ENCODE results near the gene MBOAT2.

MBOAT2 gene

DNA sequence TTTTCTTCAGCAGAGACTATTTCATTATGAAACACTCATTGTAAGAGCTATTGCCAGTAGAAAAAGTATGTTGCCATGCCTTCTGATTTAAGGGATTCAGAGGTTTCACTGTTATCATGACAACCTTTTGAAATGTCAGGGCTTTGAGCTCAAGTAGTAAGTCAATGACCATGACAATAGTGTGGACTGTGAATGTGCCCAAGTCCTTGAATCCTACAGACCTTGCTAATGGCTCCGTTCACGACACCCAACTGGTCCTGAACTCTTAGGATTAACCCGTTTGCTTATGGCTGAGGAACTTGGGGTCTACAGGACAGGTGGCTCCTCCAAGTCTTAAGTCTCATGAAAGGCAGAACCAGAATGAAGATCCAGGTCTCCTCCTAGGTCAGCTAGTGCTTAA lies 148.5 kb downstream of the MBOAT2 start:
- DNase-seq (ENCODE audit: low read depth, low spot score): no peak
- POLR2A ChIA-PET: no interaction called here

GRCh38 chr2:8853426-8853825 lies 150.1 kb downstream of the MBOAT2 start:
- ChIA-PET POLR2A (no interaction called here), CTCF (interaction anchor here (1.1 kb wide), 1 partner anchor 21 kb away, joined by 3 read pairs; no protein-coding TSS in a partner anchor)
- no peak overlapping the region for H3K4me3 ChIP-seq (ENCODE audit: low read depth, low read length)
- TF ChIP-seq CTCF (IDR thresholded peaks at IDR 0.05; ENCODE audit: insufficient read depth, low read length, missing control alignments): no peak
- DNase-seq (ENCODE audit: low read depth, low spot score): no peak

More for the DNA sequence above, 148.5 kb downstream of the MBOAT2 start:
- CTCF ChIA-PET: interaction anchor here (0.6 to 1.1 kb wide), 3 partner anchors 10 to 19 kb away, joined by 3 to 4 read pairs (median 4); no protein-coding TSS in a partner anchor
- TF ChIP-seq CTCF (IDR thresholded peaks at IDR 0.05; ENCODE audit: insufficient read depth, low read length, missing control alignments): no peak
- no peak overlapping the region for H3K4me3 ChIP-seq (ENCODE audit: low read depth, low read length)

DNA sequence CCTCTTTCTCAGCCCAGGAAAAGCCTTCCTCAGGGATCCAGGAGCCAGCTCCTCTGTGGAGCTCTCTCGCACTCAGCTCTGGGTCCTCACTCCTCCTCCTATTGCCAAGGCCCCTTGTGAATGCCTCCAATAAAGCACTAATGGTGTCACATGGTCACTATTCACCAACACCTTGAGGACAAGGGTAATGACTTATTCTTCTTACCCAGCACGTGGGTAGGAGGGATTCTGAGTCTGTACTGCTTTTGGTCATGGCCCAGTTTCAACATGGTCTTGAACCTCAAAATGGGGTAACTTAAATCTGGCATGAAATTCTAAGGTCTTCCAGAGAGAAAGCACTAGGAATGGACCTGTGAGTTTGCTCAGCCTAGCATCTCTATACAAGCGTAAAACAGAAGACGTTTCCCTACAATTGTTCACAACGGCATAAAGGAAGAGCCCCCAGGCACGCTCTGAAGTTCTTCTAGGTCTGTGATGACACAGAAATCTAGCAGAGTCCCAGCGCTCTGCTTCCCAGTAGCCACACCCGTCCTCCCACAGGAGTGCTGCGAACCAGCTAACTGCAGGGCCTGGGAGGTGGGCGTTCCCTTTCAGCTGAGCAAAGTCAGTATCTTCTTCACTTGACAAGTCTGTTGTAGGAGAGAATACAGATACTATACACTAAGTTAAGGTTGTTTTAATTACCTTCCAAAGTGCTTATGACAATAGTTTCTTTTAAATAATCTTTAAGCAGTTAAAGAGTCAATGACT lies 151.5 kb downstream of the MBOAT2 start:
- CTCF ChIA-PET: interaction anchor here (1.0 to 1.5 kb wide), 2 partner anchors 11 to 519 kb away, joined by 3 to 5 read pairs; no protein-coding TSS in a partner anchor

DNA sequence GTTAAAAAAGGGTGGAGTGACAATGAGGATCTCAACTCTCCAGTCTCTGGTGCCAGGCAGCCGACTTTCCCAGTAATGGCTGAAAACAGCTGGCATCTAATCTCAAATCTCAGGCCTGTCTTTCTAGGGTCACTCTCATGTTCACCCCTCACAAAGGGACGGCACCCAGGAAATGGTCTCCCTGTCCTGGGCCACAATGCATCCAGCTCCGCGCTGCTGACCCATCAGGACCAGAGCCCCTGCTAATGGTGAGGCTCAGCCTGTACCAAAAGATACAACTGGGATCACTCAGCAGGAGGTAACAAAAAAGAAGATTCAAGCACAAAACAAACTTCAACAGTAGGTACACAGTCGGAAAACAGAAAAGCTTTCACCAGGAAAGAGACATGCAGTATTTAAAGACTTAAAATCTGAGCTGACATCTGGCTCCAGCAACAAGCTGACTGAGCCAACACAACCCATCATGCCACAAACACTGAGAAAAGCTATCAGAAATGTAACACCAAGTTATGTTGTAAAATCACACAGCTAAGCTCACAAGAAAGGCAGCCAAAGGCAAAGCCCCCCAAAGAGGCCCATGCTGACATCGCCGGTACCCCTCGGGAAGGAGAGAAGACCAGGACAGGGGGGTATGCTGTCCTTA lies 152.5 kb downstream of the MBOAT2 start:
- TF ChIP-seq CTCF (IDR thresholded peaks at IDR 0.05; ENCODE audit: insufficient read depth, low read length, missing control alignments): no peak
- POLR2A ChIA-PET: no interaction called here
- H3K4me3 ChIP-seq (ENCODE audit: low read depth, low read length): no peak overlapping the region
- no peak for DNase-seq (ENCODE audit: low read depth, low spot score)
- CTCF ChIA-PET: interaction anchor here (1.0 to 1.5 kb wide), 4 partner anchors 12 to 520 kb away, joined by 3 to 5 read pairs (median 4); no protein-coding TSS in a partner anchor

More for the DNA sequence above, 151.5 kb downstream of the MBOAT2 start:
- H3K4me3 ChIP-seq (ENCODE audit: low read depth, low read length): no peak overlapping the region
- POLR2A ChIA-PET: no interaction called here
- no peak for TF ChIP-seq CTCF (IDR thresholded peaks at IDR 0.05; ENCODE audit: insufficient read depth, low read length, missing control alignments)
- no peak for DNase-seq (ENCODE audit: low read depth, low spot score)

GRCh38 chr2:8849327-8849726 lies 154.2 kb downstream of the MBOAT2 start:
- H3K4me3 ChIP-seq (ENCODE audit: low read depth, low read length): no peak overlapping the region
- CTCF ChIA-PET: interaction anchor here (0.9 kb wide), 1 partner anchor 24 kb away, joined by 4 read pairs; no protein-coding TSS in a partner anchor
- POLR2A ChIA-PET: no interaction called here
- no peak for TF ChIP-seq CTCF (IDR thresholded peaks at IDR 0.05; ENCODE audit: insufficient read depth, low read length, missing control alignments)
- peak; percentile 12 for DNase-seq (ENCODE audit: low read depth, low spot score)

Data from AG04449 (cell line).